Kidney (tissue), 14 donors: Measurements from ENCODE around the gene BPIFA1. TPM values are rescaled to one million over a fixed set of nuclear protein-coding genes. Genes with fewer than 3 reads are reported as not detected.

Source experiments
- DNase-seq, 5 donors: peaks; one replicate each; pipeline ENCODE4 v3.0.0-alpha.2; 2013 to 2020
- FAIRE-seq: peaks from 2 replicates; lab custom pipeline; 2012; peaks lifted over from hg19 to GRCh38; lab: Jason Lieb, UNC
- H3K27ac ChIP-seq, 2 donors: one replicate each; pipeline ENCODE4 v1.7.0; 2013; ENCODE audit warnings: low read depth in 2 of 2, low read length in 2 of 2, inconsistent platforms in 1 of 2
- H3K27me3 ChIP-seq: one replicate; pipeline ENCODE4 v1.7.1; 2013; ENCODE audit warnings: low read length, inconsistent platforms; ENCODE audit not compliant: control insufficient read depth, insufficient read depth
- H3K36me3 ChIP-seq, 3 donors: one replicate each; pipeline versions ENCODE4 v1.7.0 to v1.7.1; 2013; ENCODE audit warnings: low read length in 3 of 3, control low read depth in 1 of 3, inconsistent platforms in 1 of 3; ENCODE audit not compliant: insufficient read depth in 3 of 3, control insufficient read depth in 2 of 3
- H3K4me1 ChIP-seq, 3 donors: one replicate each; pipeline versions ENCODE4 v1.7.0 to v1.7.1; 2013; ENCODE audit warnings: low read length in 3 of 3, inconsistent platforms in 1 of 3, low read depth in 1 of 3; ENCODE audit not compliant: control insufficient read depth in 2 of 3, insufficient read depth in 2 of 3
- H3K4me3 ChIP-seq, 3 donors: one replicate each; pipeline versions ENCODE4 v1.7.0 to v1.8.1; 2013; ENCODE audit warnings: low read length in 3 of 3, control low read depth in 1 of 3, inconsistent platforms in 1 of 3
- H3K9ac ChIP-seq, 3 donors: one replicate each; pipeline versions ENCODE4 v1.7.0 to v1.7.1; 2013; ENCODE audit warnings: low read length in 3 of 3, control low read depth in 1 of 3, inconsistent platforms in 1 of 3
- H3K9me3 ChIP-seq, 3 donors: one replicate each; pipeline versions ENCODE4 v1.7.0 to v1.7.1; 2013; ENCODE audit warnings: low read length in 3 of 3, control low read depth in 1 of 3, inconsistent platforms in 1 of 3; ENCODE audit not compliant: control insufficient read depth in 2 of 3, insufficient read depth in 1 of 3
- intact Hi-C: fragments of 100-400 bp; cut with DNase I; formaldehyde crosslinking; loops from one replicate; pipeline ENCODE4 v1.11.1; 2022
- polyA plus RNA-seq: library from polyadenylated mRNA; stranded (reverse); fragments of 350-450 nt; fragmentation: Illumina TruSeq; extraction: RNeasy Lipid Tissue Mini Kit (QIAGEN cat#74804); gene quantifications from one replicate; pipeline ENCODE4 v1.2.3, GENCODE V29; 2014; ENCODE audit warnings: low read depth, low replicate concordance; ENCODE audit not compliant: insufficient read depth
- total RNA-seq: library from RNA; stranded (reverse); fragmentation: NEBNext Ultra II Directional; extraction: Animal tissue kit (Norgen Biotek cat#: 25700); gene quantifications from one replicate; pipeline ENCODE4 v1.2.1, GENCODE V29; 2021
- TF ChIP-seq, protein P1 (sequence below): IDR thresholded peaks from 3 replicates; pipeline ENCODE4 v1.5.1; 2012; ENCODE audit warnings: mild to moderate bottlenecking, moderate library complexity, borderline replicate concordance; ENCODE audit not compliant: insufficient read depth; ENCODE audit errors: extremely low read depth
- donor health status: control.
- donor health status: control.
- donor health status: control.
- donor health status: control.
- donor health status: control.
- donor health status: DM: yes; HTN: yes; CAD: no.
- donor health status: Normal renal cell carcinoma (clear cell type).

The BPIFA1 gene
- total and polyA plus RNA-seq, 2 donors from 2014 or later, result not detected

DNA sequence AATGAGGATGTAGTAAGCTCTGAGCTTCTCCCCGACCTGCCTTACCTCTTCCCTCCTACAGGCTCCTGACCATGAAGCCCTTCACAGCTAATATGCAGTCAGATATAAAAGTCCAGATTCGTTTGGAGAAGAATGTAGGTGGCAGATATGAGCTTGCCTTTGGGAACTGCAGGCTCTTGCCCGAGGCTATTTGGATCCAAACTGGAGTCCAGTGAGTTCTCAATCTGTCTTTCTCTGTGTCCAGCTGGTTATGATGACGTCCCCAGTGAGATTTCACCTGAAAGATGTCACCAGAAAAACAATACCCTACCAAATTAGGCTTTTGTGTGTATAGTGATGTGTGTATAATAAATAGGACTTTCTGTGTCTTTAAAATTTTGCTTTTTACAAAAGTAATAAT, 33.3 kb upstream of the BPIFA1 start:
- Histone ChIP-seq H3K4me1 (no peaks in the 10 kb centered on the region), H3K27ac (no peak overlapping the region), H3K9ac (no peak overlapping the region), H3K9me3 (no peaks in the 10 kb centered on the region), H3K4me3 (no peak overlapping the region), H3K27me3 (no peaks in the 10 kb centered on the region), H3K36me3 (no peaks in the 10 kb centered on the region)
- FAIRE-seq (no peak), DNase-seq (no peak)
- TF ChIP-seq, protein P1, sequence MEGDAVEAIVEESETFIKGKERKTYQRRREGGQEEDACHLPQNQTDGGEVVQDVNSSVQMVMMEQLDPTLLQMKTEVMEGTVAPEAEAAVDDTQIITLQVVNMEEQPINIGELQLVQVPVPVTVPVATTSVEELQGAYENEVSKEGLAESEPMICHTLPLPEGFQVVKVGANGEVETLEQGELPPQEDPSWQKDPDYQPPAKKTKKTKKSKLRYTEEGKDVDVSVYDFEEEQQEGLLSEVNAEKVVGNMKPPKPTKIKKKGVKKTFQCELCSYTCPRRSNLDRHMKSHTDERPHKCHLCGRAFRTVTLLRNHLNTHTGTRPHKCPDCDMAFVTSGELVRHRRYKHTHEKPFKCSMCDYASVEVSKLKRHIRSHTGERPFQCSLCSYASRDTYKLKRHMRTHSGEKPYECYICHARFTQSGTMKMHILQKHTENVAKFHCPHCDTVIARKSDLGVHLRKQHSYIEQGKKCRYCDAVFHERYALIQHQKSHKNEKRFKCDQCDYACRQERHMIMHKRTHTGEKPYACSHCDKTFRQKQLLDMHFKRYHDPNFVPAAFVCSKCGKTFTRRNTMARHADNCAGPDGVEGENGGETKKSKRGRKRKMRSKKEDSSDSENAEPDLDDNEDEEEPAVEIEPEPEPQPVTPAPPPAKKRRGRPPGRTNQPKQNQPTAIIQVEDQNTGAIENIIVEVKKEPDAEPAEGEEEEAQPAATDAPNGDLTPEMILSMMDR, result no peak
- intact Hi-C loops, result no loop called here

DNA sequence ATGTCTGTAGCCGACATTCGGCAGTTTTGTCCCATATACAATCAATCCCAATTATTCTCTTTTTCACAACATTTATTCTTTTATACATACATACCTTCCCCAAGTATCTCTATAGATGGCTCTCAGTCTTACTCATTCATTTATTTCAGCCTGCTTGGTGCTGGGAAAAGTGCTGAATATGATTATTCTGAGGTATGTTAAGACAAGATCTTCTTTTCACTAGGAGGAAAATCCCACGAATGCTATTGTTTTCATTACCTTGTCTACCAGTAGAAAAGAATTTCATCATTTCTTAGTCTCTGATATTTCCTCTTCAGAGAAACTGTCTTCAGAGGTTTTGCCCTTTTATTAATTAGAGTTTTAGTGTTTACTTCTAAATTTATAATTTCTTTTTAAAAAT, 32.4 kb upstream of the BPIFA1 start:
- DNase-seq (no peak), FAIRE-seq (no peak)
- Histone ChIP-seq H3K9me3 (no peaks in the 10 kb centered on the region), H3K9ac (no peak overlapping the region), H3K27me3 (no peaks in the 10 kb centered on the region), H3K27ac (no peak overlapping the region), H3K4me1 (no peaks in the 10 kb centered on the region), H3K4me3 (no peak overlapping the region), H3K36me3 (no peaks in the 10 kb centered on the region)
- intact Hi-C loops, result no loop called here
- TF ChIP-seq, protein P1, result no peak

DNA sequence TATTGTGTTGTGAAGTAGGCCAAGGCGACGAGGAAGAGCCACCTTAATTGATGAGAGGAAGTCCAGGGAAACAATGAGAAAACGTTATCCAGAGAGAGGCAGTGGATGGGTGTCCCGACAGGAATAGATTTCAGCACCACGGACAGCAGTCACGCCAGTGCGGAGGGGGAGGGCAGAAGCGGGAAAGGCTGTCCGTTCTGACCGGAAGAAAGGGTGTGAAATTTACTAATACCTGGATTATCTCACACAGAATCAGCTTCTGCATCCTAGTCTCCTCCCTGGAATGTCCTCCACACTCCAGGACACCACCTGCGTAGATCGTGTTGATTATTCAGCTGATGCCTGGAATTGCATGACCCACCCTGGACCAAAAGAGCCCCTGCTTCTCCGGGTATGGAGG, 26.0 kb upstream of the BPIFA1 start:
- Histone ChIP-seq H3K9me3 (no peaks in the 10 kb centered on the region), H3K27me3 (no peaks in the 10 kb centered on the region), H3K4me1 (no peaks in the 10 kb centered on the region), H3K4me3 (no peak overlapping the region), H3K9ac (no peak overlapping the region), H3K27ac (no peak overlapping the region), H3K36me3 (no peaks in the 10 kb centered on the region)
- FAIRE-seq (no peak), DNase-seq (peak; percentile 80 to 92 (median 88))
- TF ChIP-seq, protein P1, result no peak
- intact Hi-C loops, result no loop called here

DNA sequence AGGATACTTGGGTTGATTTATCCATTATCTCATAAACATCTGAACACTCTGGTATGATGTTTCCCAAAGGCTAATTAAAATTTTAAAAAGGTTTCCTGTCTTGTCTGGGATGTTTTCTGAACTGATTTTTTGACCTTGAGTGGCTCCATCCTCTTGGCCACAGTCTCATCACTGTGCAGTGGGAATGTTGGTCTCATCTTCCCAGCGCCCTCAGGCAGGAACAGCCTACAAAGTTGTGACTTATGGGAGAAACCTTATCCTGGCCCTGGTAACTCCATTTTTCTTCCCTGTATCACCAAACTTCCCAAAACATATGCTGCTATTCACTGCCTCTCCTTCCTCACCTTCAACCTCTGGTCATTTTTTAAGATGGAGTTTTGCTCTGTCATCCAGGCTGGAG, 25.4 kb upstream of the BPIFA1 start:
- no peak overlapping the region for H3K9ac ChIP-seq
- TF ChIP-seq, protein P1, result no peak
- intact Hi-C loops, result no loop called here
- no peak overlapping the region for H3K27ac ChIP-seq
- H3K4me3 ChIP-seq, result no peak overlapping the region
- no peaks in the 10 kb centered on the region for H3K9me3 ChIP-seq
- DNase-seq (no peak), FAIRE-seq (no peak)
- H3K27me3 ChIP-seq, result no peaks in the 10 kb centered on the region
- H3K4me1 ChIP-seq, result no peaks in the 10 kb centered on the region
- H3K36me3 ChIP-seq, result no peaks in the 10 kb centered on the region
